IMR-90 (cell line): Measurements from ENCODE around the gene ZBTB32. TPM values are rescaled to one million over a fixed set of nuclear protein-coding genes. Genes with fewer than 3 reads are reported as not detected.

Source experiments
- ATAC-seq: fragments of 200-7000 bp; cut with Tn5 transposase; 2 replicates; pipeline ENCODE4 v1.9.1; 2020; ENCODE audit warnings: low read depth, mild to moderate bottlenecking, moderate library complexity
- BruUV-seq: library from RNA; stranded (reverse); fragments of 400-500 nt; replicated peaks from 2 replicates; lab custom pipeline; 2021; lab: Mats Ljungman, UMichigan
- CTCF ChIA-PET: fragments of 300-600 bp; formaldehyde crosslinking; extraction: SDS; loops from one replicate; lab custom pipeline; 2021; ENCODE audit warnings: antibody characterized with exemption; lab: Yijun Ruan, JAX
- POLR2A ChIA-PET: fragments of 300-600 bp; sonication (Branson Sonifier 250); formaldehyde crosslinking; loops from one replicate; lab custom pipeline; 2022; ENCODE audit warnings: antibody characterized with exemption; ENCODE audit not compliant: unreplicated experiment; lab: Charles Lee
- DNase-seq: peaks from one replicate; pipeline ENCODE4 v3.0.0; 2013
- H2AFZ ChIP-seq: replicated peaks from 2 replicates; pipeline ENCODE3; 2013; ENCODE audit warnings: low read length, mild to moderate bottlenecking; ENCODE audit not compliant: poor library complexity
- H2AK5ac ChIP-seq: 2 replicates; pipeline ENCODE4 v1.6.1; 2013; ENCODE audit warnings: low read depth, low read length, inconsistent platforms
- H2AK9ac ChIP-seq: replicated peaks from 2 replicates; pipeline ENCODE3; 2013; ENCODE audit warnings: mild to moderate bottlenecking, low read depth, low read length, moderate library complexity; ENCODE audit not compliant: poor library complexity
- H2BK120ac ChIP-seq: 2 replicates; pipeline ENCODE4 v1.6.1; 2013; ENCODE audit warnings: low read depth, low read length, inconsistent platforms
- H2BK15ac ChIP-seq: 3 replicates; pipeline ENCODE4 v1.6.1; 2013; ENCODE audit warnings: low read depth, low read length, inconsistent platforms
- H2BK20ac ChIP-seq: 2 replicates; pipeline ENCODE4 v1.6.1; 2013; ENCODE audit warnings: low read depth, mild to moderate bottlenecking, inconsistent platforms, low read length, moderate library complexity
- H2BK5ac ChIP-seq: 2 replicates; pipeline ENCODE4 v1.6.1; 2013; ENCODE audit warnings: mild to moderate bottlenecking, low read depth, low read length, inconsistent platforms; ENCODE audit not compliant: poor library complexity, severe bottlenecking
- H3K14ac ChIP-seq: replicated peaks from 2 replicates; pipeline ENCODE4 v1.6.1; 2013; ENCODE audit warnings: low read depth, low read length, inconsistent platforms
- H3K18ac ChIP-seq: 2 replicates; pipeline ENCODE4 v1.6.1; 2013; ENCODE audit warnings: low read depth, low read length, control low read depth
- H3K23ac ChIP-seq: 2 replicates; pipeline ENCODE4 v1.6.1; 2013; ENCODE audit warnings: low read depth, low read length, inconsistent platforms
- H3K27ac ChIP-seq: 2 replicates; pipeline ENCODE4 v1.5.1; 2013; ENCODE audit warnings: mild to moderate bottlenecking, control low read depth, low read length; ENCODE audit not compliant: insufficient read depth
- H3K27me3 ChIP-seq: 2 replicates; pipeline ENCODE4 v1.6.1; 2013; ENCODE audit warnings: low read length; ENCODE audit not compliant: control insufficient read depth, insufficient read depth
- H3K36me3 ChIP-seq: 2 replicates; pipeline ENCODE4 v1.6.1; 2013; ENCODE audit warnings: low read length, mixed read lengths; ENCODE audit not compliant: control insufficient read depth, insufficient read depth
- H3K4ac ChIP-seq: 2 replicates; pipeline ENCODE4 v1.6.1; 2013; ENCODE audit warnings: low read depth, low read length, inconsistent platforms
- H3K4me1 ChIP-seq: 2 replicates; pipeline ENCODE4 v1.6.1; 2013; ENCODE audit warnings: low read length, mixed read lengths; ENCODE audit not compliant: control insufficient read depth, insufficient read depth
- H3K4me2 ChIP-seq: 2 replicates; pipeline ENCODE4 v1.6.1; 2013; ENCODE audit warnings: low read depth, mild to moderate bottlenecking, control low read depth, low read length, moderate library complexity
- H3K4me3 ChIP-seq: 2 replicates; pipeline ENCODE4 v1.5.1; 2013; ENCODE audit warnings: low read depth, mild to moderate bottlenecking, control low read depth, low read length, moderate library complexity; ENCODE audit not compliant: insufficient read depth
- H3K56ac ChIP-seq: 2 replicates; pipeline ENCODE4 v1.6.1; 2013; ENCODE audit warnings: low read length, inconsistent platforms; ENCODE audit not compliant: insufficient read depth; ENCODE audit errors: extremely low read depth
- H3K79me1 ChIP-seq, 2 experiments: 2 replicates each; pipeline ENCODE4 v1.6.1; 2013; ENCODE audit warnings: low read length in 2 of 2, inconsistent platforms in 1 of 2, low read depth in 1 of 2
- H3K9ac ChIP-seq: 2 replicates; pipeline ENCODE4 v1.6.1; 2013; ENCODE audit warnings: low read depth, low read length, control low read depth
- H3K9me1 ChIP-seq: 2 replicates; pipeline ENCODE4 v1.6.1; 2013; ENCODE audit warnings: low read length, inconsistent platforms; ENCODE audit not compliant: insufficient read depth
- H3K9me3 ChIP-seq: 2 replicates; pipeline ENCODE4 v1.6.1; 2013; ENCODE audit warnings: low read length; ENCODE audit not compliant: control insufficient read depth, insufficient read depth
- H4K20me1 ChIP-seq: 2 replicates; pipeline ENCODE4 v1.6.1; 2013; ENCODE audit warnings: low read length, inconsistent platforms; ENCODE audit not compliant: insufficient read depth
- H4K5ac ChIP-seq: 2 replicates; pipeline ENCODE4 v1.6.1; 2013; ENCODE audit warnings: mild to moderate bottlenecking, low read depth, low read length, control low read depth
- H4K8ac ChIP-seq, 2 experiments: 2 replicates each; pipeline ENCODE4 v1.6.1; 2013; ENCODE audit warnings: low read depth in 2 of 2, low read length in 2 of 2, control low read depth in 1 of 2, inconsistent platforms in 1 of 2
- H4K91ac ChIP-seq: 2 replicates; pipeline ENCODE4 v1.6.1; 2013; ENCODE audit warnings: low read depth, low read length, inconsistent platforms; ENCODE audit not compliant: insufficient read depth
- CHD1 ChIP-seq: IDR thresholded peaks from 2 replicates; pipeline ENCODE4 v1.6.1; 2012; ENCODE audit warnings: low read depth, low read length, improper control_type of control experiment
- CTCF ChIP-seq: conservative IDR thresholded peaks from 2 replicates; pipeline ENCODE4 v1.5.1; 2012; ENCODE audit warnings: mild to moderate bottlenecking, low read depth, low read length, improper control_type of control experiment
- WGBS, 2 experiments: methylation state at CpG; one replicate each; pipeline versions ENCODE4 v1.1.5 to v1.1.7; 2013; ENCODE audit warnings: missing lambda C conversion rate in 2 of 2; ENCODE audit not compliant: insufficient read length in 1 of 2; ENCODE audit errors: extremely low coverage in 2 of 2; 5-methylcytosine and 5-hydroxymethylcytosine counted together
- dilution Hi-C: fragments of 300-500 bp; cut with HindIII; formaldehyde crosslinking; loops from one replicate; pipeline ENCODE4 v1.14.3; 2018; ENCODE audit warnings: low sequenced_read_pairs; ENCODE audit not compliant: unreplicated experiment
- in situ Hi-C: fragments of 300-500 bp; cut with MboI; formaldehyde crosslinking; loops from 3 replicates; pipeline ENCODE4 v1.14.3; 2019; ENCODE audit warnings: low sequenced_read_pairs, inconsistent platforms, mixed read lengths
- intact Hi-C: fragments of 100-400 bp; cut with micrococcal nuclease; formaldehyde crosslinking; loops from 2 replicates; pipeline ENCODE4 v1.10.0; 2022
- polyA plus RNA-seq, 3 experiments: library from polyadenylated mRNA; depleted of rRNA; stranded (reverse); fragments of >200 nt; gene quantifications; 2 replicates each; pipeline ENCODE4 v1.2.3, GENCODE V29; 2012; ENCODE audit warnings: low replicate concordance in 1 of 3
- total RNA-seq: library from RNA; depleted of rRNA; stranded (reverse); fragments of >200 nt; gene quantifications from 2 replicates; pipeline ENCODE4 v1.2.3, GENCODE V29; 2012

ZBTB32 gene
- total and polyA plus RNA-seq, 2 of the 4 experiments (the other 2 are of a cell fraction): not detected

DNA sequence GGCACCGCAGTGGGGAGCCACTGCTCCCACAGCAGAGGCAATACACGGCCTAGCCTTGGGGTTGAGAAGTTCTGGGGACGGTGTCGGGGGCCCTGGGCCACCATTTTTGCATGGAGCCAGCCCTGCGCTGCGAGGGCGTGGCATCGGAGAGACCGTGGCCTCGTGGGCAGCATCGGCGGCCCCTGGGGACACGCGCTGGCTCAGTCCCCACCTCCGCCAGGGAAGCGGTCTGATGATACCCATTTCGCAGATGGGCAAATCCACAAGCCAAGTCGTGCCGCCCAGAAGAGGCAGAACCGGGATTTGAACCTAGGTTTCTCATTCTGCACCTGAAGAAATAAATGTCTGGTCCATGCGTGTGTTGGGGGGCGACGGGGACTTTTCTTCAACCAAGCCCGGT lies 39.2 kb upstream of the ZBTB32 start:
- in situ Hi-C loops: no loop called here
- Histone ChIP-seq H2AK5ac (no peak overlapping the region), H3K9me1 (no peaks in the 10 kb centered on the region), H3K56ac (no peak overlapping the region), H3K36me3 (peaks cover 24% of the 10 kb centered on the region), H3K9me3 (no peaks in the 10 kb centered on the region), H4K8ac (no peak overlapping the region), H4K20me1 (0 out of 2 replicates have a peak, but pooled peaks cover 7% of the 10 kb centered on the region), H3K14ac (no peak overlapping the region), H4K91ac (no peak overlapping the region), H3K27me3 (peaks cover 5% of the 10 kb centered on the region; the same call in 1 of the 2 replicates), H2BK120ac (no peak overlapping the region), H2BK5ac (no peak overlapping the region), H3K18ac (no peak overlapping the region), H3K27ac (no peak overlapping the region), H3K23ac (no peak overlapping the region), H3K9ac (no peak overlapping the region), H3K79me1 (peaks cover 0 to 4% of the 10 kb centered on the region in 2 experiments; a peak in 1 of 4 replicates), H2AFZ (no peak overlapping the region), H4K5ac (no peak overlapping the region), H3K4me2 (no peak overlapping the region), H2BK20ac (no peak overlapping the region), H2BK15ac (no peak overlapping the region), H3K4ac (no peak overlapping the region), H2AK9ac (no peak overlapping the region), H3K4me1 (no peaks in the 10 kb centered on the region), H3K4me3 (no peak overlapping the region)
- ATAC-seq: no peak
- no peak for TF ChIP-seq CTCF
- no peak for TF ChIP-seq CHD1
- DNase-seq: no peak
- CTCF ChIA-PET: no interaction called here
- POLR2A ChIA-PET: no interaction called here
- no TSS peak for BruUV-seq
- dilution Hi-C loops: no loop called here
- 97% methylated on average over 24 of the region's 24 CpGs; no CpG with 5 or more reads in 1 of the 2 experiments for WGBS, 2 experiments
- intact Hi-C loops: no loop called here
